Left lung (tissue), 14 donors: ENCODE measurements around the gene NBR1. TPM values are rescaled to one million over a fixed set of nuclear protein-coding genes. Genes with fewer than 3 reads are reported as not detected.
A peak's percentile ranks its signal among the peaks of the same experiment; 100 is the strongest.

Source experiments
- ATAC-seq: fragments of 200-7000 bp; cut with Tn5 transposase; one replicate; pipeline ENCODE4 v1.9.1; 2020; ENCODE audit warnings: moderate library complexity
- DNase-seq, 4 donors: peaks; one replicate each; pipeline ENCODE4 v3.0.0-alpha.2; 2013 to 2020
- H3K27ac ChIP-seq, 2 donors: fragments of 200-600 bp; sonication (generic) in 1 of 2; one replicate each; pipeline versions ENCODE4 v1.5.0 to v1.8.0; 2020 to 2021
- H3K27me3 ChIP-seq, 2 donors: fragments of 200-600 bp; sonication (generic) in 1 of 2; one replicate each; pipeline versions ENCODE4 v1.5.0 to v1.8.0; 2020 to 2021
- H3K36me3 ChIP-seq, 2 donors: fragments of 200-600 bp; sonication (generic) in 1 of 2; one replicate each; pipeline versions ENCODE4 v1.5.0 to v1.8.0; 2020 to 2021
- H3K4me1 ChIP-seq, 2 donors: fragments of 200-600 bp; one replicate each; pipeline ENCODE4 v1.8.0; 2021
- H3K4me3 ChIP-seq, 2 donors: fragments of 200-600 bp; sonication (generic) in 1 of 2; one replicate each; pipeline versions ENCODE4 v1.5.0 to v1.8.0; 2020 to 2021; ENCODE audit warnings: mild to moderate bottlenecking in 1 of 2
- H3K9me3 ChIP-seq, 2 donors: fragments of 200-600 bp; sonication (generic) in 1 of 2; one replicate each; pipeline versions ENCODE4 v1.5.0 to v1.8.0; 2020 to 2021
- intact Hi-C, 2 donors: fragments of 100-400 bp; cut with DNase I; formaldehyde crosslinking; loops; one replicate each; pipeline versions ENCODE4 v1.11.2 to v1.14.2; 2022
- long read RNA-seq, 12 donors: library from polyadenylated mRNA in 2 of 12; unstranded in 2 of 12; transcript quantifications; one replicate each; pipeline ENCODE4 v2.0.0 and lab custom pipeline, GENCODE V29; 2019 to 2026
- polyA plus RNA-seq, 6 donors: library from polyadenylated mRNA; unstranded; fragments of 120-200 nt; gene quantifications; one replicate each; pipeline ENCODE4 v1.2.1, GENCODE V29; 2013; ENCODE audit not compliant: insufficient read length in 6 of 6
- total RNA-seq, 2 donors: library from RNA; stranded (reverse); fragmentation: NEBNext Ultra II Directional; extraction: Animal tissue kit (Norgen Biotek cat#: 25700); gene quantifications; one replicate each; pipeline ENCODE4 v1.2.1, GENCODE V29; 2021
- TF ChIP-seq, protein P1 (sequence below), 2 donors: fragments of 200-600 bp; sonication (generic) in 1 of 2; IDR thresholded peaks; one replicate each; pipeline versions ENCODE4 v1.5.0 to v1.8.0; 2021; ENCODE audit warnings: antibody characterized with exemption in 2 of 2
- donor health status: DM: no; HTN: yes; CAD: no.
- donor health status: DM: no; HTN: no; CAD: no.

Gene NBR1, protein sequence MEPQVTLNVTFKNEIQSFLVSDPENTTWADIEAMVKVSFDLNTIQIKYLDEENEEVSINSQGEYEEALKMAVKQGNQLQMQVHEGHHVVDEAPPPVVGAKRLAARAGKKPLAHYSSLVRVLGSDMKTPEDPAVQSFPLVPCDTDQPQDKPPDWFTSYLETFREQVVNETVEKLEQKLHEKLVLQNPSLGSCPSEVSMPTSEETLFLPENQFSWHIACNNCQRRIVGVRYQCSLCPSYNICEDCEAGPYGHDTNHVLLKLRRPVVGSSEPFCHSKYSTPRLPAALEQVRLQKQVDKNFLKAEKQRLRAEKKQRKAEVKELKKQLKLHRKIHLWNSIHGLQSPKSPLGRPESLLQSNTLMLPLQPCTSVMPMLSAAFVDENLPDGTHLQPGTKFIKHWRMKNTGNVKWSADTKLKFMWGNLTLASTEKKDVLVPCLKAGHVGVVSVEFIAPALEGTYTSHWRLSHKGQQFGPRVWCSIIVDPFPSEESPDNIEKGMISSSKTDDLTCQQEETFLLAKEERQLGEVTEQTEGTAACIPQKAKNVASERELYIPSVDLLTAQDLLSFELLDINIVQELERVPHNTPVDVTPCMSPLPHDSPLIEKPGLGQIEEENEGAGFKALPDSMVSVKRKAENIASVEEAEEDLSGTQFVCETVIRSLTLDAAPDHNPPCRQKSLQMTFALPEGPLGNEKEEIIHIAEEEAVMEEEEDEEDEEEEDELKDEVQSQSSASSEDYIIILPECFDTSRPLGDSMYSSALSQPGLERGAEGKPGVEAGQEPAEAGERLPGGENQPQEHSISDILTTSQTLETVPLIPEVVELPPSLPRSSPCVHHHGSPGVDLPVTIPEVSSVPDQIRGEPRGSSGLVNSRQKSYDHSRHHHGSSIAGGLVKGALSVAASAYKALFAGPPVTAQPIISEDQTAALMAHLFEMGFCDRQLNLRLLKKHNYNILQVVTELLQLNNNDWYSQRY
- total RNA-seq, result 10 to 100 TPM; 62.4 to 78.2 TPM
- 100 to 1,000 TPM in 5 of 6 donors, 10 to 100 TPM in 1; 95.5 to 125 (median 111) TPM for polyA plus RNA-seq
- long read RNA-seq, donor 1, partial matches to known transcripts, result 61 of 70 reads
- long read RNA-seq, donor 1, other reads (novel, unspliced or antisense), result 9 of 70 reads
- long read RNA-seq, donor 2, partial matches to known transcripts, result 24 of 33 reads
- long read RNA-seq, donor 2, other reads (novel, unspliced or antisense), result 9 of 33 reads
- long read RNA-seq, donor 3, partial matches to known transcripts, result 11 of 16 reads
- long read RNA-seq, donor 3, other reads (novel, unspliced or antisense), result 5 of 16 reads
- long read RNA-seq, donor 4, partial matches to known transcripts, result 3 of 7 reads
- long read RNA-seq, donor 4, other reads (novel, unspliced or antisense), result 4 of 7 reads
- long read RNA-seq, donor 5, partial matches to known transcripts, result 13 of 27 reads
- long read RNA-seq, donor 5, other reads (novel, unspliced or antisense), result 14 of 27 reads
- long read RNA-seq, donor 6, partial matches to known transcripts, result 13 of 14 reads
- long read RNA-seq, donor 6, other reads (novel, unspliced or antisense), result 0 of 14 reads
- long read RNA-seq, donor 7, partial matches to known transcripts, result 7 of 14 reads
- long read RNA-seq, donor 7, other reads (novel, unspliced or antisense), result 7 of 14 reads
- long read RNA-seq, donor 8, partial matches to known transcripts, result 11 of 24 reads
- long read RNA-seq, donor 8, other reads (novel, unspliced or antisense), result 13 of 24 reads
- long read RNA-seq, donor 9, result 0 reads
- long read RNA-seq, donor 10, partial matches to known transcripts, result 0 of 1 reads
- long read RNA-seq, donor 10, other reads (novel, unspliced or antisense), result 1 of 1 reads
- long read RNA-seq, donor 11, result 0 reads
- long read RNA-seq, donor 12, partial matches to known transcripts, result 23 of 28 reads
- long read RNA-seq, donor 12, other reads (novel, unspliced or antisense), result 5 of 28 reads

DNA sequence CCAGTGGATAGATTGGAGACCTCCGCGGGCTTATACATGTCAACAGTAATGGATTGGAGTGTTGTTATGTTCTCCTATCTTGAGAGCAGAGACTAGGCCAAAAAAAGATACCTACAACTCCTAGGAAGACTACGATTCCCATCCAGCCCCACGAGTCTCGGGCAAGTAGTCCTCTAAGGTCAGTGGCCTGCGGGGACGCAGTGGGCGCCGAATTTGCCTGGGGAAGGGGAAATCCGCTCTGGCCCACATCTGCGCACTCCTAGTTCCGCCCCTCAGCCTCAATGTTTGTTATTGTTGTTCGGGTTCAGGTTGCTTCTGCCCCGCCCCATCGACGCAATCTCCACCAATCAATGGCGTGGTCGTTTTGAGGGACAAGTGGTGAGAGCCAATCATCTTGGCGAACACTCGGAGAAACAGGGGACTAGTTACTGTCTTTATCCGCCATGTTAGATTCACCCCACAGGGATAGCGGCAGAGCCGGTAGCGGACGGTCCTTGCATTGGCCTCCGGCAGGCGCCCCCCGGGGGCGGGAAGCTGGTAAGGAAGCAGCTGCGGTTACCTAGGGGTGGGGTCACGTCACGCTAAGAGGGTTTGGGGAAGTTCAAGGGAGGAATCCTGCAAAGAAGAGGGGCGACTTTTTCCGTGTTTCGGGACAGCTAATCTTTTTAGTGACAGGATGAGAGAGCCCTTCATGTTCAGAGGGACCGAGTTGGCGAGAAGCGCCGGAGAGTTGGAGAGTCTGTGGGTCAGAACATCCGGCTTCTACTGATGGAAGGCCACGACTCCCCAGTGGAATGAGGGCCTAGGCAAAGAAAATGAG, at the start of gene NBR1:
TSS of gene NBR1 (plus strand) at position 449 of the 820 bp plus-strand sequence. CDS start 4,586 bp downstream, outside the sequence.
- Histone ChIP-seq H3K4me1 (peaks cover 17 to 63% of the 10 kb centered on the region in 2 donors), H3K27me3 (no peaks in the 10 kb centered on the region), H3K4me3 (peak within 1 kb of the TSS; percentile 63 to 80), H3K36me3 (peaks cover 0 to 4% of the 10 kb centered on the region in 2 donors), H3K9me3 (no peaks in the 10 kb centered on the region), H3K27ac (peak within 1 kb of the TSS; percentile 97 to 99)
- TF ChIP-seq, protein P1, sequence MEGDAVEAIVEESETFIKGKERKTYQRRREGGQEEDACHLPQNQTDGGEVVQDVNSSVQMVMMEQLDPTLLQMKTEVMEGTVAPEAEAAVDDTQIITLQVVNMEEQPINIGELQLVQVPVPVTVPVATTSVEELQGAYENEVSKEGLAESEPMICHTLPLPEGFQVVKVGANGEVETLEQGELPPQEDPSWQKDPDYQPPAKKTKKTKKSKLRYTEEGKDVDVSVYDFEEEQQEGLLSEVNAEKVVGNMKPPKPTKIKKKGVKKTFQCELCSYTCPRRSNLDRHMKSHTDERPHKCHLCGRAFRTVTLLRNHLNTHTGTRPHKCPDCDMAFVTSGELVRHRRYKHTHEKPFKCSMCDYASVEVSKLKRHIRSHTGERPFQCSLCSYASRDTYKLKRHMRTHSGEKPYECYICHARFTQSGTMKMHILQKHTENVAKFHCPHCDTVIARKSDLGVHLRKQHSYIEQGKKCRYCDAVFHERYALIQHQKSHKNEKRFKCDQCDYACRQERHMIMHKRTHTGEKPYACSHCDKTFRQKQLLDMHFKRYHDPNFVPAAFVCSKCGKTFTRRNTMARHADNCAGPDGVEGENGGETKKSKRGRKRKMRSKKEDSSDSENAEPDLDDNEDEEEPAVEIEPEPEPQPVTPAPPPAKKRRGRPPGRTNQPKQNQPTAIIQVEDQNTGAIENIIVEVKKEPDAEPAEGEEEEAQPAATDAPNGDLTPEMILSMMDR (IDR thresholded peaks at IDR 0.05), result peak in 1 of 2 donors; percentile 17
- DNase-seq (peak; percentile 91 to 99 (median 97)), ATAC-seq (peak; percentile 88)
- intact Hi-C loops, result no loop called here

DNA sequence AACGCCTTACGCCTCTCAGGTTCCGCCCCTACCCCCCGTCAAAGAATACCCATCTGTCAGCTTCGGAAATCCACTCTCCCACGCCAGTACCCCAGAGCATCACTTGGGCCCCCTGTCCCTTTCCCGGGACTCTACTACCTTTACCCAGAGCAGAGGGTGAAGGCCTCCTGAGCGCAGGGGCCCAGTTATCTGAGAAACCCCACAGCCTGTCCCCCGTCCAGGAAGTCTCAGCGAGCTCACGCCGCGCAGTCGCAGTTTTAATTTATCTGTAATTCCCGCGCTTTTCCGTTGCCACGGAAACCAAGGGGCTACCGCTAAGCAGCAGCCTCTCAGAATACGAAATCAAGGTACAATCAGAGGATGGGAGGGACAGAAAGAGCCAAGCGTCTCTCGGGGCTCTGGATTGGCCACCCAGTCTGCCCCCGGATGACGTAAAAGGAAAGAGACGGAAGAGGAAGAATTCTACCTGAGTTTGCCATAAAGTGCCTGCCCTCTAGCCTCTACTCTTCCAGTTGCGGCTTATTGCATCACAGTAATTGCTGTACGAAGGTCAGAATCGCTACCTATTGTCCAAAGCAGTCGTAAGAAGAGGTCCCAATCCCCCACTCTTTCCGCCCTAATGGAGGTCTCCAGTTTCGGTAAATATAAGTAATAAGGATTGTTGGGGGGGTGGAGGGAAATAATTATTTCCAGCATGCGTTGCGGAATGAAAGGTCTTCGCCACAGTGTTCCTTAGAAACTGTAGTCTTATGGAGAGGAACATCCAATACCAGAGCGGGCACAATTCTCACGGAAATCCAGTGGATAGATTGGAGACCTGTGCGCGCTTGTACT, 45.7 kb upstream of the NBR1 start, which contains the start of gene BRCA1:
TSS of gene BRCA1 (minus strand) at position 232 of the 834 bp plus-strand sequence. CDS start 1,268 bp downstream, outside the sequence.
- peak; percentile 99 for ATAC-seq
- peak; percentile 90 to 98 (median 94) for DNase-seq
- TF ChIP-seq, protein P1 (IDR thresholded peaks at IDR 0.05), result no peak
- Histone ChIP-seq H3K27ac (peak within 1 kb of the TSS; percentile 55 to 85), H3K27me3 (no peaks in the 10 kb centered on the region), H3K36me3 (peaks cover 0 to 8% of the 10 kb centered on the region in 2 donors), H3K4me1 (peaks cover 3 to 39% of the 10 kb centered on the region in 2 donors), H3K9me3 (no peaks in the 10 kb centered on the region), H3K4me3 (peak within 1 kb of the TSS; percentile 43 to 68)
- intact Hi-C loops, result no loop called here

DNA sequence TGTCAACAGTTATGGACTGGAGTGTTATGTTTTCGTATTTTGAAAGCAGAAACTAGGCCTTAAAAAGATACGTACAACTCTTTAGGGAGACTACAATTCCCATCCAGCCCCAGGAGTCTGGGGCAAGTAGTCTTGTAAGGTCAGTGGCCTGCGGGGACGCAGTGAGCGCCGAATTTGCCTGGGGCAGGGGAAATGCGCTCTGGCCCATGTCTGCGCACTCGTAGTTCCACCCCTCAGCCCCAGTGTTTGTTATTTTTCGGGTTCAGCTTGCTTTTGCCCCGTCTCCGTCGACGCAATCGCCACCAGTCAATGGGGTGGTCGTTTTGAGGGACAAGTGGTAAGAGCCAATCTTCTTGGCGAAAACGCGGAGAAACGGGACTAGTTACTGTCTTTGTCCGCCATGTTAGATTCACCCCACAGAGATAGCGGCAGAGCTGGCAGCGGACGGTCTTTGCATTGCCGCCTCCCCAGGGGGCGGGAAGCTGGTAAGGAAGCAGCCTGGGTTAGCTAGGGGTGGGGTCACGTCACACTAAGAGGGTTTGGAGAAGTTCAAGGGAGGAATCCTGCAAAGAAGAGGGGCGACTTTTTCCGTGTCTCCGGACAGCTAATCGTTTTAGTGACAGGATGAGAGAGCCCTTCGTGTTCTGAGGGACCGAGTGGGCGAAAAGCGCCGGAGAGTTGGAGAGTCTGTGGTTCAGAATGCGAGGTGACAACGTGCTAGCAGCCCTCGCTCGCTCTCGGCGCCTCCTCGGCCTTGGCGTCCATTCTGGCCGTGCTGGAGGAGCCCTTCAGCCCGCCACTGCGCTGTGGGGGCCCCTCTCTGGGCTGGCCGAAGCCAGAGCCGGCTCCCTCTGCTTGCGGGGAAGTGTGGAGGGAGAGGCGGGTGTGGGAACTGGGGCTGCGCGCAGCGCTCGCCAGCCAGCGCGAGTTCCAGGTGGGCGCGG, 44.8 kb upstream of the NBR1 start:
- H3K9me3 ChIP-seq, result no peaks in the 10 kb centered on the region
- DNase-seq (no peak), ATAC-seq (no peak)
- peak overlapping the region; percentile 55 to 85 for H3K27ac ChIP-seq
- no peaks in the 10 kb centered on the region for H3K27me3 ChIP-seq
- TF ChIP-seq, protein P1 (IDR thresholded peaks at IDR 0.05), result no peak
- intact Hi-C loops, result no loop called here
- H3K36me3 ChIP-seq, result peaks cover 0 to 8% of the 10 kb centered on the region in 2 donors
- H3K4me3 ChIP-seq, result peak overlapping the region; percentile 43 to 68
- peaks cover 3 to 40% of the 10 kb centered on the region in 2 donors for H3K4me1 ChIP-seq
